GM21576 (cell line): ENCODE data around the gene PPEF1.
"Not testable (repeated sequence)": the region's sequence is repeated elsewhere in the genome, so short reads cannot be mapped to it uniquely, and the experiment has no call there.

Experiments used
- ATAC-seq: cut with Tn5 transposase; IDR thresholded peaks from one replicate; pipeline ENCODE4 v1.9.1; 2021; ENCODE audit warnings: mild to moderate bottlenecking, moderate library complexity; ENCODE audit not compliant: unreplicated experiment

Gene PPEF1

GRCh38 chrX:18701621-18702361 is 5.7 kb upstream of the PPEF1 start:
- ATAC-seq: no peak

GRCh38 chrX:18702362-18703195 is 4.9 kb upstream of the PPEF1 start:
- no peak for ATAC-seq

- ATAC-seq: no peak
Observed at GRCh38 chrX:18709833-18710232, 2.4 kb downstream of the PPEF1 start.

GRCh38 chrX:18714910-18715309 is 7.5 kb downstream of the PPEF1 start:
- ATAC-seq: no peak

GRCh38 chrX:18719852-18720251 is 12.4 kb downstream of the PPEF1 start:
- no peak for ATAC-seq

GRCh38 chrX:18721683-18722499 is 14.4 kb downstream of the PPEF1 start:
- ATAC-seq: no peak

GRCh38 chrX:18722500-18723071 is 15.1 kb downstream of the PPEF1 start:
- ATAC-seq: no peak

GRCh38 chrX:18725310-18725943 is 18.0 kb downstream of the PPEF1 start:
- no peak for ATAC-seq

GRCh38 chrX:18733287-18733686 is 25.8 kb downstream of the PPEF1 start:
- ATAC-seq: no peak

GRCh38 chrX:18739609-18740008 is 32.2 kb downstream of the PPEF1 start:
- ATAC-seq: not testable (repeated sequence)

- ATAC-seq: no peak
Observed at GRCh38 chrX:18748499-18748898, 41.1 kb downstream of the PPEF1 start.

GRCh38 chrX:18753631-18754030 is 46.2 kb downstream of the PPEF1 start:
- ATAC-seq: no peak

- ATAC-seq: no peak
Observed at GRCh38 chrX:18755651-18756050, 48.2 kb downstream of the PPEF1 start.

- ATAC-seq: no peak
Observed at GRCh38 chrX:18757956-18758932, 50.8 kb downstream of the PPEF1 start.

GRCh38 chrX:18761750-18762149 is 54.3 kb downstream of the PPEF1 start:
- no peak for ATAC-seq

- ATAC-seq: not testable (repeated sequence)
Observed at GRCh38 chrX:18763106-18763505, 55.7 kb downstream of the PPEF1 start.

- no peak for ATAC-seq
Observed at GRCh38 chrX:18769364-18769763, 61.9 kb downstream of the PPEF1 start.

- no peak for ATAC-seq
Observed at GRCh38 chrX:18769812-18770573, 62.5 kb downstream of the PPEF1 start.

- ATAC-seq: no peak
Observed at GRCh38 chrX:18789916-18790315, 82.5 kb downstream of the PPEF1 start.
